Stimulated activated CD4-positive, alpha-beta T cell treated with anti-CD3 and anti-CD28 coated beads, Interleukin-15, amount 100 ng/mL, for 1 hour (primary cell): ENCODE data around the gene PEAK1.

ENCODE experiments used
- DNase-seq, 2 donors: peaks; one replicate each; pipeline ENCODE4 v3.0.0-alpha.2; 2020; ENCODE audit warnings: low read depth in 1 of 2, low spot score in 1 of 2

The PEAK1 gene

DNA sequence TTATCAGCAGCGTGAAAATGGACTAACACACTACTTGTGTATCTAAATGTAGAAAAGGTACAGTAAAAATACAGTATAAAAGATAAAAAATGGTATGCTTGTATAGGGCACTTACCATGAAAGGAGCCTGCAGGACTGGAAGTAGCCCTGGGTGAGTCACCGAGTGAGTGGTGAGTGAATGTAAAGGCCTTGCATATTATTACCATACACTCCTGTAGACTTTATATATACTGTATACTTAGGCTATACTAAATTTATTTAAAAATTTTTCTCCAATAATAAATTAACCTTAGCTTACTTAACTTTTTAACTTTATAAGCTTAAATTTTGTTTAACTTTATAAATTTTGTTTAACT, 281.8 kb downstream of the PEAK1 start:
- no peak for DNase-seq

DNA sequence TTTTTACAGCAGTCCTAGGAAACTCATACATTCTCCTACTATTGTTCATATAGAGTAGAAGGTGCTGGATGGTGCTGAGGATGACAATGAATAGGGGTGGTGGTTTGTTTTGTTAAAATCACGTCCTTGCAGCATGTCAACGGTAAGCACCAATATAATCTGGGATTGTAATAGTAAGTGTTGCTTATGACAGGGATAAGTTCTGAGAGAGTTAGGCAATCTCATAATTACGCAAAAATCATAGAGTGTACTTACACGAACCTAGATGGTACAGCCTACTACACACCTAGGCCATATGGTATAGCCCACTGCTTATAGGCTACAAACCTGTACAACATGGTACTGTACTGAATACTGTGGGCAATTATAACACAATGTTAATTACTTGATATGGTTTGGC, 284.7 kb downstream of the PEAK1 start:
- no peak for DNase-seq

- DNase-seq: no peak
Observed at GRCh38 chr15:77130315-77130930, 289.5 kb downstream of the PEAK1 start.

DNA sequence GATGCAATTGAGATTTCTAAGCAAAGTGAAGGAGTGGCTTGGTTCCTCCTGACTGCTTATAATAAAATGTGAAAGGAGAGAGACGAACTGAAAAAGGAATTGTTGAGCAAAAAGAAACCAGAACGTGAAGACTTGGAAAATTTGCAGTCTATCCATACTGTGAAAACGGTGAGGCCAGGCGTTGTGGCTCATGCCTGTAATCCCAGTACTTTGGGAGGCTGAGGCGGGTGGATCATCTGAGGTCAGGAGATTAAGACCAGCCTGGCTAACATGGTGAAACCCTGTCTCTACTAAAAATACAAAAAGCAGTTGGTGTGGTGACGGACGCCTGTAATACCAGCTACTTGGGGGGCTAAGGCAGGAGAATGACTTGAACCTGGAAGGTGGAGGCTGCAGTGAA, 292.3 kb downstream of the PEAK1 start:
- DNase-seq: no peak

DNA sequence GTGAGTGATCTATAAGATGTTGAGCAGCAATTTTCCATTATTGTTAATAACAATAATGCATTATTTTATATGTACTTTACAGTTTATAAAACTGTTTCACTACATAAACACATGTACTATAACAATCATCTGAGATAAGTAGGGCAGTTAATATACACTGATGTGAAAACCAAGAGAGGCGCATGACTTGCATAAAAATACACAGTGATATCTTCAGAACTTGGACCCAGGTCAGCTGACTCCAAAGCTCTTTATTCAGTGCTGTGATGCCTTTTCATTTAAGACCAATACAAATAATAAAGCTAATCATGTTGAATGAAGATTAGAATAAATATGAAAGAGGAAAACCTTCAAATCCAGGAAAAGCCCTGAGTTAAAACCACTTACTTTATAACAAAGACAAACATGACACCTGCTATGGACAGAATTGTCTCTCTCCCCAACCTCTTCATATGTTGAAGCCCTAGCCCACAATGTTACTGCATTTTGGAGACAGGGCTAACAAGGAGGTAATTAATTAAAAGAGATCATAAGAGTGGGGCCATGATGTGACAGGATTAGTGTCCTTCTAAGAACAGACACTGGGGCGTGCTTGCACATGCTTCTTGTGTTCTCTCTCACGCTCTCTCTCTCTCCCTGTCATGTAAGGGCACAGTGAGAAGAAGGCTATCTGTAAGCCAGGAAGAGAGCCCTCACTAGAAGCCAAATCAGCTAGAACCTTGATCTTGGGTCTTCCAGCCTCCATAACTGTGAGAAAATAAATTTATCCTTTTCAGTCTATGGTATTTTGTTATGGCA, 293.2 kb downstream of the PEAK1 start:
- no peak for DNase-seq

DNA sequence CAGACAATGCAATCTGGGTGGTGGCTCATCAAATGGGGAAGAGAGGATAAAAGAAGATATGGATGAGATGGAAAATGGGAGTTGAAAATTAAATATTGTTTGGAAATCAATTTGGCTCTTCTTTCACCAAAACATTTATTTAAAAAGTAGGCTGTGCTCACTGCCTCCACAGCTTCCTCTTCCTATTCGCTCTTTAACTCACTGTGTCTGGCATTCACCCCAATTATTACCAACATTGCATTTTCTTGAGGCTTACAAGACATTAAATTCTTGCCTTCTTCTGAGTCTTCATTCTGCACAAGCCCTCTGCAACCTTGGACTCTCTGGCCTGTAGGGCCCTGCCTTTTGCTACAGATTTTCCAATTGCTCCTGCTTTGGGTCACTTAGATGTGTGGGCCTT, 296.1 kb downstream of the PEAK1 start:
- no peak for DNase-seq

GRCh38 chr15:77122576-77122975, 297.3 kb downstream of the PEAK1 start:
- no peak for DNase-seq

DNA sequence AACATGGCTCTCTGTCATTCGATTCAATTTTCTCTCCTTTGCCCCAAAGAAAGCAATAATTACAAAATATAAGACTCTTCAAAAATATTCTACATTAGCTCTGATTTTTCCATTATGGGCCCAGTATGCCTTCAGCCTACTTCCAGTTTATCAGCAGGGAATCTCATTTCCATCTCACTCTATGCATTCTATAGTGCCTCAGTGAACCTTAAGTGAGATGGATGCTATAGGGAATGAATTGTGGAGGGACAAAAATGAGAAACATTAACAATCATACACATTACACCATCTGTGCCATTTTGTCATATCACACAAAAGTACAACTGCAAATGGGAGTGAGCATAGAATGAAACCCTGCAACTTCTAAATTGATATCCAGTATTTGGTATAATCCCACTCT, 298.3 kb downstream of the PEAK1 start:
- DNase-seq: no peak

DNA sequence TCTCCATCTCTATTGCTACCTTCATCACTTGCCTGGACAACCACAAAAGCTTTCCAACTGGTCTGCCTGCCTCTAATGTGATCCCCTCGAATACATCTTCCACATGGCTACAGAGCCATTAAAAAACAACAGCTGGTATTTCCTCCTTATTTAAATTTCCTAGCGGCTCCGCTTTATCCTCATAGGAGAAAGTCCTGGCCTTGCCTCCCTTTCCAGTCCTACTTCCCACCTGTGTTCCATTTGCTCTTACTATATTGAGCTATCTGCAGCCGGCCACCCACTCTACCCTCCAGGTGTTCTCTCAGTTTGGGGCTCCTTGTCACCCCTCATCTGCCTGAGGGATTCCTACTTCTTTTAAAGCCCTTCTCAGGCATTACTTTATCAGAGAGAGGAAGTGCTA, 299.3 kb downstream of the PEAK1 start:
- no peak for DNase-seq

GRCh38 chr15:77119446-77119845, 300.5 kb downstream of the PEAK1 start:
- DNase-seq: no peak

DNA sequence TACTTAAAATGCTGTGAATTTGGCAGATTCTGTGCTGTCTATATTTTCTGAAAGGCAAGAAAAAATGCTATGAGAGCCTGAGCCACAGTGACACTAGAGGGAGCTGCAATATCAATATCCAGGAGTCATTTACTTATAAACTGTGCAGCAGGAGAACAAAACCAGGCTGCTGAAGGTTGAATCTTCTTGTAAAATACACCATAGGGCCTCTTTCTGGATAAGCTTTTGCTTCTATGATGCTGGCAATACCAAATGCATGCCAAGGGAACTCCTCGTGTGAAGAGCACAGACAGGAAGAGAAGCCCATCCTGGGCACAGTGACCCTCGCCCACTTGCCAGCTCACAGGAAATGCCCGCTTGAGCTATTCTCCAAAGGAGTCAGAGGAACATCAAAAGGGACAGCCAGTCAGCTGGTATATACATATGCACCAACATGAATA, 301.0 kb downstream of the PEAK1 start:
- no peak for DNase-seq

- no peak for DNase-seq
Observed at GRCh38 chr15:77115179-77115578, 304.7 kb downstream of the PEAK1 start.

GRCh38 chr15:77112838-77113504, 306.9 kb downstream of the PEAK1 start:
- DNase-seq: no peak

- DNase-seq: no peak
Observed at GRCh38 chr15:77111789-77112188, 308.1 kb downstream of the PEAK1 start.

GRCh38 chr15:77107531-77108355, 312.2 kb downstream of the PEAK1 start:
- no peak for DNase-seq

- DNase-seq: no peak
Observed at GRCh38 chr15:77107068-77107467, 312.8 kb downstream of the PEAK1 start.

DNA sequence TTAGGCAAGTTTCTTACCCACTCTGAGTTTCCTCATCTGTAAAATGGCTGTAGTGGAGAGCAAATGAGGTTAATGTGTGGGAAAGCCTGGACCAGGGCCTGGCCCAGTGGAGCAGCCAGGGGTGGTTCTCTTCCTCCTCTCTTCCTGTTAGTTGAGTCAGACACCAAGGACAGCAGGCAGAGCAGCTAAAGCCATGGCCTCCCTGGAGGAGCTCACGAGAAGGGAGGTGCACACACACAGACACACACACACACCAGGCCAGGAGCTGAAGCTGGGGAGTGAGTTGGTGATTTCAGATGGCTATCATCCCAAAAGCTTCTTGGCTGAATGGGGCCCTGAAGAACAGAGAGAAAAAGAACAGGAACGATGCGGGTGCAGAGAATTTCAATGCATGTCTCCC, 315.7 kb downstream of the PEAK1 start:
- DNase-seq: no peak

GRCh38 chr15:77099741-77100463, 320.0 kb downstream of the PEAK1 start:
- DNase-seq: no peak

DNA sequence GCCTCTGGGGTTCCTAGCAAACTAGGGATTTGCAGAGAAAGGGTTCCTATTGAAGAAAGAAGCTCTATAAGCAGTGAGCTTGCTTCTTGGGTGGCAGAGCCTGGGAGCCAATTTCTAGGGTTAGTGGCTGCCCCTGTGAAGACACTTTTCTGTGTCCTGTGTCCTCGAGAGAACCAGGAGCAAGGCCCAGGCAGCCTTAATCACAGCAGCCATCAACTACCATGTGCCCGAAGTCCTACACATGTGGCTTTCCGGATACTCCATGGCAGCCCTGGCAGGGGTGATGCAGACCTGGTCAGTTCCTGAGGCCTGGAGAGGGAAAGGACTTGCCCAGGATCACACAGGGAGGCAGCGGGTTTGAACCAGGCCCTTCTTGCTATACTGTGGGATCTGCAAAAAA, 321.3 kb downstream of the PEAK1 start:
- DNase-seq: no peak

DNA sequence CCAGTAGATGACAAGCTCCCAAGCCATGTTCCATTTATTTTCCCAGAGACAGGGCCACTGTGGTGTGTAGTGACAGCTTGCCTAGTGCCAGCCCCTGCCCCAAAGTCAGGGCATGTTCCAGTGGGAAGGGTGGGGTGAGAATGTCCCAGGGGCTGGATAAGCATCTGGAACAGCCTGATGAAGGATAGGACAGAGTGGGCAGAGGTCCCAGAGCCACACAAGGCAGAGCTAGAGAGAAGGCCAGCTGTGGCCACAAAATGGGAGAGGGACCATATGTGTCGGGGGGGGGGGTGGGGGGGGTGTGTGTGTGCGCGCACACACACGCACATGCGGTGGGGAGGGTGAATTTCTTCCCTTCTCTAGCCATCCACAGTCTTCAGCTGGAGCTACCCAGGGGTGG, 322.0 kb downstream of the PEAK1 start:
- no peak for DNase-seq

- DNase-seq: no peak
Observed at GRCh38 chr15:77097248-77097721, 322.6 kb downstream of the PEAK1 start.
